HT1080 (cell line): ENCODE measurements around the gene PPP1R3F. TPM values are rescaled to one million over a fixed set of nuclear protein-coding genes. Genes with fewer than 3 reads are reported as not detected.
"Not testable (repeated sequence)": the region's sequence is repeated elsewhere in the genome, so short reads cannot be mapped to it uniquely, and the experiment has no call there.

Experiments
- DNase-seq: peaks from one replicate; pipeline ENCODE4 v3.0.0-alpha.2; 2015; ENCODE audit warnings: low read depth
- total RNA-seq: library from RNA; depleted of rRNA; stranded (reverse); fragments of >200 nt; shearing (Covaris generic); gene quantifications from 2 replicates; pipeline ENCODE4 v1.2.3, GENCODE V29; 2014

Gene PPP1R3F
- total RNA-seq, 1 experiment from 2014 or later = 0.53 TPM

DNA sequence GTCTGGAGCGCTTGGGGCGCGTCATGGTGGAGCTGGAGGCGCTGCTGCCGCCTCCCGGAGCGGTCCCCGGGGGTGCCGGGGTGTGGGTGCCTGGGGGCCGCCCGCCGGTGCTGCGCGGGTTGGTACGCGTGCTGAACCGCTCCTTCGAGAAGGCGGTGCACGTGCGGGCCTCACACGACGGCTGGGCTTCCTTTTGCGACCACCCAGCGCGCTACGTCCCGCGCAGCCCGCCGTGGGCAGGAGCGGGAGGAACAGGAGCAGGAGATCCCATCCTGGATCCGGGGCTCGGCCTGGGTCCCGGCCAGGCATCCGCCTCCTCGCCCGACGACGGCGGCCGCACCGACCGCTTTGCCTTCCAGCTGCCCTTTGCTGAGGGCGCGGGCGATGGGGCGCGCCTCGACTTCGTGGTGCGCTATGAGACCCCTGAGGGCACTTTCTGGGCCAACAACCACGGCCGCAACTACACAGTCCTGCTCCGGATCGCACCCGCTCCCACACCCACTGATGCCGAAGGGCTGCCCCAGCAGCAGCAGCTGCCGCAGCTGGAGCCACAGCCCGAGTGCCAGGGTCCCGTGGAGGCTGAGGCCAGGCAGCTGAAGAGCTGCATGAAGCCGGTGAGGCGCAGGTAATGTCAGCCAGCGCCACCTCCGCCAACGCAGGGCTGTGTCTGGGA, 792 bp downstream of the PPP1R3F start:
- no peak for DNase-seq

DNA sequence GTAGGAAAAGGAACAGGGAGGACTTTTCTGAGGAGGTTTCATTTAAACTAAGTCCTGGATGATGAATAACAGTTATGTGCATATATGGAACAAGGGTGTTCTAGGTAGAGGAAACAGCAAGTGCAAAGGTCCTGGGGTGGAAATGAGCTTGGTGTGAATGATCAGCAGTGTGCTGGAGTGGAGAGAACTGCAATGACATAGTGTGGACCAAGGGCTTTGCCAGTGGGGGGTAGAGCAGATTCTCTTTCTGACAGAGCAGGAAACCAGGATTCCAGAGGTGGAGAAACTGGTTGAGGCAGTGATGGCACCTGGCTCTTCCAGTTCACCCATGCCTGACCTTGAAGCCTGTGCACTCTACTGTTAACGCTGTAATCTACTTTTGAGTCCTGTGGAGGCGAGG, 1.7 kb downstream of the PPP1R3F start:
- no peak for DNase-seq

DNA sequence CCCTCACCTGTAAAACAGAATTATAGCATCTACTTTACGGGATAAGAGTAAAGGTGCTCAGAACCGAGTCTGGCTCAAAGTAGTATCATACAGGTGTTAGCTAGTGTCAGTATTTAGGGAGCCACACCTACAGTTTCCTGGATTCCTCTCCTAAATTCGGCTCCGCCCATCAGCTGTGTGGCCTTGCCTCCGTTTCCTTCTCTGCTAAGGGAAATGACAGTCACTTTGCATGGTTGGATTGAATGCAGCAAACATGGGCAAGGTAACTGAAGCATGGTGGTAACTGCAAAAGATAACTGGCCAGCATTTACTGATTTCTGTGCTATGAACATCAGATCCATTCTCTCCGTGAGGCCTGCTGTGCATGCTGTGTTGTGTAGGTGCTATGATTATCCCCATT, 2.8 kb downstream of the PPP1R3F start:
- DNase-seq = no peak

GRCh38 chrX:49273181-49273727, 3.7 kb downstream of the PPP1R3F start:
- DNase-seq = no peak

DNA sequence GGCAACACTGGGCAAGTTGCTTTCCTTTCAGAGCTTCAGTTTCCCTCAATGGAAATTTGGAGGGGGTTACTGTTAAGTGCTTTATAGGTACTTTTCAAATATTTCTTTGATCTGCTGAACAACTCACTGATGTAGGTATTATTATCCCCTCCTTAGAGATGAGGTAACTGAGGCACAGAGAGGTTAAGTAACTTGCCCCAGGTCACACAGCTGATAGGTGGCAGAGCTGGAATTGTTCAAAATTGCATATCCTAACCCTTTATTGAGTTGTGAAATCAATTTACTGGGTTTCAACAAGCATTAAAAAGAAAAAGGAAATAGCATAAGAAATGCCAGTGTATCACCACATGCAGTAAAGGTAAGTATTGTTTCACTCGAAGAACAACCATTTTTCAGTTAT, 6.6 kb downstream of the PPP1R3F start:
- no peak for DNase-seq

DNA sequence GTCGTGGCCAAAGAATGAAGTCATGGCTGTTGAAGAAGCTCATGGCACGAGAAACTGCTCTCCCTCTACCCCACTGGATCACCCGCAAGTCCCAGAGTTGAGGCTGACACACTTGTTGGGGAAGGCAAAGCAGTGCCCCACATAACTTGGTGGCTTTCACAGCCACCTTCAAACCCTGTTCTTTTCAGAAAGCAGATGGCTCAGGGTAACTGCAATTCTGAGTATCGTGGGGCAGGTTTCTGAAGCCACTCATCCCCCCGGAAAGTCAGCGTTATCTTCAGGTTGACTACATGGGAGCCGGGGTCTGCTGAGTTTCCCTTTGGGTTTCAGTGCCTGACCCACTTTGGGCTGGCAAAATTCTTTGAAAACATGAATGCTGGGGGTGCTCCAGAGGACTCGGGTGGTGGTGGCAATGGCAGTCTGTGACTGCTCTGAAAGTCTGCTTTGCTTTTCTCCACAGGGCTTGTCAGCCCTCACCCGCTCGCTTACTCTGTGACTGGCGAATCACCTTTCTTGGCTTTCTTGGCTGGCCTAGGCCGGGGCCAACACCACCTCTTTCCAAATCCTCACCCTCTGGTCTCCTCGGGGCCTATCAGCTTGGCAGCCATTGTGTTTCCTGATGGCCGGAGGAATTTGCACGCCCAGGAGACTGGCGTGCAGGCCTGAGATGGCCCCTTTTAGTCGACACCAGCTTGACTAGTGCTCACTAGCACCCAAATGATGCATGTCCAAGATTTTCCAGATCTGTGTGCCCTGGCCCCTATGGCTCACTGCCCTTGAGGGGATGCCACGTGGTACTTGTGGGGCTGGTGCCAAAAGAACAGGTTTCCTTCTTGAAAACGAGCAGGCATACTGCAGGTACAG, 7.3 kb downstream of the PPP1R3F start:
- no peak for DNase-seq

- DNase-seq = no peak
These were observed 7.9 kb downstream of the PPP1R3F start for GRCh38 chrX:49277535-49277830.

- no peak for DNase-seq
These were observed 8.5 kb downstream of the PPP1R3F start for GRCh38 chrX:49278081-49278480.

DNA sequence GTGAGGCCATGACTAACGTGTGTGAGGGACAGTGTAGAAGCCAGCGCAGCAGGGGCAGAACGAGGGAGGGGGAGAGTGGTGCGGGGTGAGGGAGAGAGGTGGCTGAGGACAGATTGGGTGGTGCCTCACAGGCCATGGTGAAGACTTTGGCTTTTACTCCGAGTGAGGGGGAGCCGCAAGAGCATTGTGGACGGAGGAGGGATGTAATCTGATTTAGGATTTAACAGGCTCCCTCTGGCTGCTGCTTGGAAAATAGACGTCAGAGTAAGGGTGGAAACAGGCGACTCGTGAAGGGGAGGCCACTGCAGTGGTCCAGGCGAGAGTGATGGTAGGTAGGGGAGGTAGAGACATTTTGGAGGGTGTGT, 13.0 kb downstream of the PPP1R3F start:
- DNase-seq = peak; percentile 5

GRCh38 chrX:49284212-49284611, 14.6 kb downstream of the PPP1R3F start:
- no peak for DNase-seq

- DNase-seq = no peak
These were observed 16.5 kb downstream of the PPP1R3F start for GRCh38 chrX:49286136-49286535.

DNA sequence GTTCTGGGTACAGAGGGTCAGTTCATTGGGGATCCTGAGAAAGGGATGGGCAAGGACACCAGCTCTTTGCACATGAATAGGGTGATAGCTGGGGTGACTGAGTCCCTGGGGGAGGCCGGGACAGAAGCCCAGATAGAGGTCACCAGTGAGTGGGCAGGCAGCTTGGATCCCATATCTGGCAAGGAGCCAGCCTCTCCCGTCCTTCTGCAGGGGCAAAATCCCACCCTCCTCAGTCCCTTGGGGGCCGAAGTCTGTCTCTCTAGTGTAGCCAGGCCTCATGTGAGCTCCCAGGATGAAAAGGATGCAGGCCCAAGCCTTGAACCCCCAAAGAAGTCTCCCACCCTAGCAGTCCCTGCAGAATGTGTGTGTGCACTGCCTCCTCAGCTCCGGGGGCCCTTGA, 17.0 kb downstream of the PPP1R3F start:
- DNase-seq = no peak

DNA sequence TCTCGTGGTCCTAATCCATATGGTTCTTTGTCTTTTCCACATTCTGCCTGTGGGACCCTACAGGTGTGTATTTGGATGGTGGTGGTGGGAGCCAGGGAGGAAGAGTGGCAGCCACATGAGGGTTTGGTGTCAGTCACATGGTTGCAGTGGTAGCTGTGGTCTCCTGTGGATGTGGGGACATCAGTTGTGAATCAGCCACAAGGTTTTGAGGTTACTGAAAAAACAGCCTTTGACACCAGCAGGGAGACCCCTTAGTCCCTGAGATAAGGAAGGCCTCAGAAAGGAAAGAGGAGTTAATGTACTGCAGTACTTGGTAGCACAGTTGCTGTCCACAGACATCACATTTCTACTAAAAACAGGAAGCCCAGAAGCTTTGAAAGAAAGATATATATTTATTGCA, 18.1 kb downstream of the PPP1R3F start:
- no peak for DNase-seq

- no peak for DNase-seq
These were observed 20.6 kb downstream of the PPP1R3F start for GRCh38 chrX:49290215-49290614.

DNA sequence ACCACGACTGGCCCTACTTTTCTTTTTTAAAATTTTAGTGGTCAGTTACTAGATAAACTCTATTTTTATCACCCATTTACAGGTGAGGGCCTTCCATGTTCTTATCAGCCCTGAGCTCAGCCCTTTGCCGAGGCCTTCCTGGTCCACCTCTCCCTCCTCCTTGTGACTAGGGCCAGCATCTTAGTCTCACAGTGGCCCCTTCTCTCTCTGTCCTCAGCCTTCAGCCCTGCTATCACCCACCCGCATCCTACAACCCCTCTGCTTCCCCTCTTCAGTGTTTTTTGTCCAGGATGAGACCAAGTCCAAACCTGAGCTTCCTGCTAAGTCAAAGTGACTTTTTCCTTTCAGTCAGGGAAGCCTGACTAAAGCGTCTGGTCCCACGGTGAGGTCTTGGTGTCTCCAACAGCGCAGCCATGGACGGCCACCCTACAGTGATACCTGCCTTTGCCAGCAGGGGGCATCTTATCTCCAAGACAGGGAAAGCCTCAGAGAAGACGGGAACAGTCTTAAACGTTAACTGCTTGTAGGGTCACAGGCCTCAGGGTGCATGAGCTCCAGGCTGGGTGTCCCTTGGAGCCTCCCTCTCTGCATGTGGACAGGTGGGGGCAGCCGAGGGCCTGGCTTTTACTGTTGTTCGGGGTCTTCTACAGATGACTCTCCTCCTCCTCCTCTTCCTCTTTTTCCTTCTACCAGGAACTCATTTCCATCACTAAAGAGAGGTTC, 22.2 kb downstream of the PPP1R3F start:
- peak; percentile 46 for DNase-seq

GRCh38 chrX:49292400-49293362, 23.1 kb downstream of the PPP1R3F start:
- no peak for DNase-seq

DNA sequence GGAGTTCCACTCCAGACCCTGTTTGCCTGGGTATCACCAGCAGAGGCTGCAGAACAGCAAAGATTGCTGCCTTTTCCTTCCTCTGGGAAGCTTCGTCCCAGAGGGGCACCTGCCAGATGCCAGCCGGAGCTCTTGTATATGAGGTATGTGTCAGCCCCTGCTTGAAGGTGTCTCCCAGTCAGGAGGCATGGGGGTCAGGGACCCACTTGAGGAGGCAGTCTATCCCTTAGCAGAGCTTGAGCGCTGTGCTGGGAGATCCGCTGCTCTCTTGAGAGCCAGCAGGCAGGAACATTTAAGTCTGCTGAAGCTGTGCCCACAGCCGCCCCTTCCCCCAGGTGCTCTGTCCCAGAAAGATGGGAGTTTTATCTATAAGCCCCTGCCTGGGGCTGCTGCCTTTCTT, 29.7 kb downstream of the PPP1R3F start:
- not testable (repeated sequence) for DNase-seq

DNA sequence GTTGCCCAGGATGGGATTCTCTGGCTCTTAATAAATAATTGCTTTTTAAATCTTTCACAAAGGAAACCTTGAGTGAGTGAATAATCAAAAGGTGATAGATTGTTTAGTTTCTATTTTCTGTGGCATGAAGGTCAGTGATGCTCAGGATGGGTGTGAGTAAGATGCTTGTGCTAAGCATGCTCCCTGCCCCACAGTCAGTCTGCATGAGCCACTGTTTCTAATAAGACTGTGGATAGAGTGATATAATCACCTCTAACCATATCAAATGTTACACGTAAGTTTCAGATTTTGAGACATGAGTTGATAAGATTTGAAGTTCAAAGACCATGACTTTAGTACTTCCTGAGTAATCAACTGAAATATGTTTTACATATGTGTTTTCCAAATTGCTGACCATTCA, 31.1 kb downstream of the PPP1R3F start:
- DNase-seq = no peak

- DNase-seq = no peak
These were observed 33.8 kb downstream of the PPP1R3F start, which contains the start of gene GAGE10 for GRCh38 chrX:49303346-49303745. TSS of gene GAGE10 (plus strand) at chrX:49303646. CDS start at chrX:49304860, 1,214 bp downstream.

- DNase-seq = not testable (repeated sequence)
These were observed 38.2 kb downstream of the PPP1R3F start for GRCh38 chrX:49307775-49308174.
